Activated effector memory CD4-positive, alpha-beta T cell treated with Interleukin-2 at 50 U/mL for 16 hours (primary cell): Measurements from ENCODE around the gene FXR1.

ENCODE experiments used
- DNase-seq: peaks from one replicate; pipeline ENCODE4 v3.0.0-alpha.2; 2020

Gene FXR1

GRCh38 chr3:181009225-181009624 lies 96.8 kb downstream of the FXR1 start:
- no peak for DNase-seq

GRCh38 chr3:181017690-181018089 lies 105.2 kb downstream of the FXR1 start:
- no peak for DNase-seq

- DNase-seq, result no peak
Observed at GRCh38 chr3:181025204-181025603, 112.7 kb downstream of the FXR1 start.

GRCh38 chr3:181030948-181031347 lies 118.5 kb downstream of the FXR1 start:
- DNase-seq, result no peak
